ENCODE data around the gene RASSF5.

DNA sequence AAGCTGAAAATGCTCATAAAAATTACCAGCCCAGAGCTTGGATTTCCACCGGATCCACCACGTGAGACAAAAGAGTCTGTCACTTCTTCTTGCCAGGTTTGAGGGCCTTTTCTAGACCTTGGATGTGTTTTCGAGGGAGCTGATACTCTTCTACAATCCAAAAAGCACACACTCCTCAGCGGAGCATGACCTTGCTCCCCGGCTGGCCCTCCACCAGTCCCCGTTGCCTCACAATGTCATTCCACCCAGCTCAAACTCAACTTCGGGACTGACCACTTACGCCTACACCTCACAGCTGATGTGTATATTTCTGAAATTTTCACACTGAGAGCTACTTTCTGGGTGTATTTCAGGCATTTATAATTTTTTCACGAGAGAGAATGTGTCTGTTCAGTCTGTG, 84.4 kb downstream of the RASSF5 start:
- TF ChIP-seq SIN3A (IDR thresholded peaks at IDR 0.05; ENCODE audit: borderline replicate concordance, insufficient read depth, low read length) = no peak
- TF ChIP-seq TAF1 (IDR thresholded peaks at IDR 0.05; ENCODE audit: borderline replicate concordance, insufficient read depth, low read length) = no peak
- TF ChIP-seq POLR2AphosphoS5 (IDR thresholded peaks at IDR 0.05; ENCODE audit: low read depth, low read length) = no peak
- TF ChIP-seq, protein P1, sequence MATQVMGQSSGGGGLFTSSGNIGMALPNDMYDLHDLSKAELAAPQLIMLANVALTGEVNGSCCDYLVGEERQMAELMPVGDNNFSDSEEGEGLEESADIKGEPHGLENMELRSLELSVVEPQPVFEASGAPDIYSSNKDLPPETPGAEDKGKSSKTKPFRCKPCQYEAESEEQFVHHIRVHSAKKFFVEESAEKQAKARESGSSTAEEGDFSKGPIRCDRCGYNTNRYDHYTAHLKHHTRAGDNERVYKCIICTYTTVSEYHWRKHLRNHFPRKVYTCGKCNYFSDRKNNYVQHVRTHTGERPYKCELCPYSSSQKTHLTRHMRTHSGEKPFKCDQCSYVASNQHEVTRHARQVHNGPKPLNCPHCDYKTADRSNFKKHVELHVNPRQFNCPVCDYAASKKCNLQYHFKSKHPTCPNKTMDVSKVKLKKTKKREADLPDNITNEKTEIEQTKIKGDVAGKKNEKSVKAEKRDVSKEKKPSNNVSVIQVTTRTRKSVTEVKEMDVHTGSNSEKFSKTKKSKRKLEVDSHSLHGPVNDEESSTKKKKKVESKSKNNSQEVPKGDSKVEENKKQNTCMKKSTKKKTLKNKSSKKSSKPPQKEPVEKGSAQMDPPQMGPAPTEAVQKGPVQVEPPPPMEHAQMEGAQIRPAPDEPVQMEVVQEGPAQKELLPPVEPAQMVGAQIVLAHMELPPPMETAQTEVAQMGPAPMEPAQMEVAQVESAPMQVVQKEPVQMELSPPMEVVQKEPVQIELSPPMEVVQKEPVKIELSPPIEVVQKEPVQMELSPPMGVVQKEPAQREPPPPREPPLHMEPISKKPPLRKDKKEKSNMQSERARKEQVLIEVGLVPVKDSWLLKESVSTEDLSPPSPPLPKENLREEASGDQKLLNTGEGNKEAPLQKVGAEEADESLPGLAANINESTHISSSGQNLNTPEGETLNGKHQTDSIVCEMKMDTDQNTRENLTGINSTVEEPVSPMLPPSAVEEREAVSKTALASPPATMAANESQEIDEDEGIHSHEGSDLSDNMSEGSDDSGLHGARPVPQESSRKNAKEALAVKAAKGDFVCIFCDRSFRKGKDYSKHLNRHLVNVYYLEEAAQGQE (IDR thresholded peaks at IDR 0.05; ENCODE audit: insufficient read depth in 1 of 2, low read depth in 2 of 2, low read length in 2 of 2) = no peak

Data from PFSK-1 (cell line).